Adrenal gland (tissue), 5 donors: ENCODE data around the gene BLCAP.

Source experiments
- CTCF ChIP-seq, 6 experiments: fragments of 450-650 bp in 4 of 6; fragments of 200-600 bp in 2 of 6; sonication (generic) in 1 of 6; IDR thresholded peaks; 1 replicate in 5 of 6; 2 replicates in 1 of 6; pipeline versions ENCODE4 v1.5.1 to v1.8.0; 2016 to 2021; ENCODE audit warnings: antibody characterized with exemption in 6 of 6, mild to moderate bottlenecking in 2 of 6, moderate library complexity in 1 of 6
- POLR2A ChIP-seq, 2 donors: fragments of 450-650 bp; IDR thresholded peaks; one replicate each; pipeline ENCODE4 v1.6.1; 2017; ENCODE audit warnings: antibody characterized with exemption in 2 of 2, mild to moderate bottlenecking in 2 of 2, moderate library complexity in 1 of 2
- donor health status: DM: no; HTN: no; CAD: no.

- TF ChIP-seq CTCF (IDR thresholded peaks at IDR 0.05) (no peak), POLR2A (IDR thresholded peaks at IDR 0.05) (no peak)
Observed at GRCh38 chr20:37475252-37475651, 52.4 kb downstream of the BLCAP start.
